ENCODE data around the gene ADAM23.

The ADAM23 gene

DNA sequence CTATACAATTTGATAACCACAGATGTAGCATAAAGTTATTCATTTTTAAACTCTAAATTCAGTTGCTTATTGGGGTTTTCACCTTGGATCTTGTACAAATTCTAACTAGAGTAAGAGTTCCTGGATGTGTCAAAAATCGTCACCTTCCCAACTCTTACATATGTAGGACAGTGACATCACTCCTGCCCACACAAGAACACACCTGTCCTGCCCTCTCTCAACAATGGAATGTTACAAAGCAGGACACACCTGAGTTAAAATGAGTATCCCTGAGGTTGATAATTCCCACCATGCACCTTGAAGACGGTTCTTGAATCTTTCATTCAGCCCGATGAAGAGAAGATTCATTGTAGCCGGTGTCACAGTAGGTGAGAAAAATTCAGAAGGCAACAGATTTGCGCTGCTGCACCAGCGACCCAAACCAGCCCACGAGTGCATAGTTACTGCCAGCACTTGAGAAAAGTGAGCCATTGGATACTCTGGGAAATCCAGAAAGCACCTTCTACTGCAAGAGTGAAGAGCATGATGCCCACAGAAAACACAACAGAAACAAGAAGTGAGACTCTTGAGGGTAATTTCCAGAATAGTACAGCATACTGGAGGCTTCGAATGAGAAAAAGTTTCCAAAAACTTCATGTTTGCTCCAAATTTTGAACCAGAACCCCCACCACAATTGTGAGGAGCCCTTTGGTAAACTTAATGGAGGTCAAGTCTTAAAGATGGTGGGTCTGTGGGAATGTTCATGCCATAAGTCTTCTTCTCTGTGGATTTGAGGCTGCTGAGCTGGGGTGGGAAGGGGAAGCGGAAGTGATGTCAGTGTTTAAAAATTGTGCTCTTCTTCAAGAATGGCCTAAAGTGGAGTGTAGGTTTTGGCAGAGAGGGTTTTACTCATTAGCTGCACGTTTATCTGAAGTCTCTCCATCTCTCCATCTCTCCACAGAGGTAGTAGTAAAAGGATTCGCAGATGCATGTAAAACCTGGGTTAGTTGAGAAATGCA lies 34.7 kb upstream of the ADAM23 start:
- no peak overlapping the region for H2AFZ ChIP-seq (ENCODE audit: low read length)
- no peak overlapping the region for H2AK5ac ChIP-seq (ENCODE audit: low read depth, low read length)
- no peak overlapping the region for H4K8ac ChIP-seq (ENCODE audit: low read depth, low read length)
- H3K18ac ChIP-seq (ENCODE audit: low read length): no peak overlapping the region
- no peak overlapping the region for H3K4me2 ChIP-seq (ENCODE audit: insufficient read depth, low read length, poor library complexity, severe bottlenecking)
- H3K36me3 ChIP-seq (replicated peaks in 1 of 2; ENCODE audit: control insufficient read depth in 2 of 2, insufficient read depth in 2 of 2, low read length in 2 of 2): no peaks in the 10 kb centered on the region
- H4K91ac ChIP-seq (ENCODE audit: low read depth, low read length, poor library complexity): no peak overlapping the region
- H3K79me1 ChIP-seq (ENCODE audit: low read depth, low read length): no peaks in the 10 kb centered on the region
- no peak overlapping the region for H2BK15ac ChIP-seq (ENCODE audit: low read length)
- H3K23ac ChIP-seq (ENCODE audit: low read depth, low read length, poor library complexity): no peak overlapping the region
- no peak overlapping the region for H3K9ac ChIP-seq (ENCODE audit: low read depth, low read length, poor library complexity)
- H3K4me3 ChIP-seq (ENCODE audit: low read length in 2 of 2): no peak overlapping the region
- H3K14ac ChIP-seq (ENCODE audit: low read length): no peak overlapping the region
- no peak overlapping the region for H2BK120ac ChIP-seq (ENCODE audit: low read depth, low read length)
- H3K27ac ChIP-seq (replicated peaks; ENCODE audit: low read length): no peak overlapping the region
- WGBS, 2 donors (ENCODE audit: extremely low coverage in 2 of 2, insufficient read length in 2 of 2, insufficient replicate concordance in 1 of 2): no CpG with 5 or more reads among the region's 11 CpGs
- no peak overlapping the region for H2BK12ac ChIP-seq (ENCODE audit: low read length)
- no peak overlapping the region for H2BK5ac ChIP-seq (ENCODE audit: low read length)
- no peak for DNase-seq (ENCODE audit: low spot score)
- H3K4ac ChIP-seq (ENCODE audit: low read length): no peak overlapping the region
- no peaks in the 10 kb centered on the region for H3K27me3 ChIP-seq (ENCODE audit: control insufficient read depth in 3 of 3, insufficient read depth in 3 of 3, low read depth in 1 of 3, low read length in 3 of 3)
- no peaks in the 10 kb centered on the region for H3K9me3 ChIP-seq (replicated peaks in 1 of 2; ENCODE audit: control insufficient read depth in 2 of 2, insufficient read depth in 1 of 2, low read depth in 1 of 2, low read length in 2 of 2)
- H3K4me1 ChIP-seq (ENCODE audit: control insufficient read depth in 2 of 2, insufficient read depth in 1 of 2, low read depth in 1 of 2, low read length in 2 of 2): no peaks in the 10 kb centered on the region

DNA sequence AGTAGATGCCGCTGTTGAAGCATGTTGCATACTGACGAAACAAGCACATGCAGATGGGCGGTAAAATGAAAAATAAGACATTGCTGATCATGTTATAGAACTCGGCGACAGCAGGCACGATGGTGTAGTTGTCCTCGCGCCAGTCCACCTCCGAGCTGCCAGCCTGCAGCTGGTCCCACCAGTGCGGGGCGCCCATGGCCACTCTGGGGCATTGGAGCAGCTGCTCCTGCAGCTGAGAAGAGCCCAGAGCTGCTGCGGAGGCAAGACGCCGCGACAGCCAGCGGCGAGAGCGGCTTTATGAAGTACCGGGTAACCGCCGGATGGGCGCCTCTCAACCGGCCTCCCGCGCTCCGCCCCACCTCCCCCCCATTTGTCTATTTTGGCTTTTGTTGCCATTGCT lies 32.6 kb upstream of the ADAM23 start:
- no peak overlapping the region for H3K4ac ChIP-seq (ENCODE audit: low read length)
- H2BK15ac ChIP-seq (ENCODE audit: low read length): no peak overlapping the region
- no peak for DNase-seq (ENCODE audit: low spot score)
- H3K4me2 ChIP-seq (ENCODE audit: insufficient read depth, low read length, poor library complexity, severe bottlenecking): no peak overlapping the region
- no peak overlapping the region for H2BK12ac ChIP-seq (ENCODE audit: low read length)
- H3K9me3 ChIP-seq (replicated peaks in 1 of 2; ENCODE audit: control insufficient read depth in 2 of 2, insufficient read depth in 1 of 2, low read depth in 1 of 2, low read length in 2 of 2): no peaks in the 10 kb centered on the region
- no peaks in the 10 kb centered on the region for H3K79me1 ChIP-seq (ENCODE audit: low read depth, low read length)
- H3K27ac ChIP-seq (replicated peaks; ENCODE audit: low read length): no peak overlapping the region
- H3K4me1 ChIP-seq (ENCODE audit: control insufficient read depth in 2 of 2, insufficient read depth in 1 of 2, low read depth in 1 of 2, low read length in 2 of 2): no peaks in the 10 kb centered on the region
- H3K27me3 ChIP-seq (ENCODE audit: control insufficient read depth in 3 of 3, insufficient read depth in 3 of 3, low read depth in 1 of 3, low read length in 3 of 3): no peaks in the 10 kb centered on the region
- H2AK5ac ChIP-seq (ENCODE audit: low read depth, low read length): no peak overlapping the region
- no peak overlapping the region for H2BK5ac ChIP-seq (ENCODE audit: low read length)
- H2BK120ac ChIP-seq (ENCODE audit: low read depth, low read length): no peak overlapping the region
- H3K23ac ChIP-seq (ENCODE audit: low read depth, low read length, poor library complexity): no peak overlapping the region
- H3K9ac ChIP-seq (ENCODE audit: low read depth, low read length, poor library complexity): no peak overlapping the region
- H2AFZ ChIP-seq (ENCODE audit: low read length): no peak overlapping the region
- no peak overlapping the region for H3K14ac ChIP-seq (ENCODE audit: low read length)
- no peak overlapping the region for H3K4me3 ChIP-seq (ENCODE audit: low read length in 2 of 2)
- no peak overlapping the region for H4K91ac ChIP-seq (ENCODE audit: low read depth, low read length, poor library complexity)
- no peak overlapping the region for H3K18ac ChIP-seq (ENCODE audit: low read length)
- WGBS, 2 donors (ENCODE audit: extremely low coverage in 2 of 2, insufficient read length in 2 of 2, insufficient replicate concordance in 1 of 2): no CpG with 5 or more reads among the region's 26 CpGs
- no peaks in the 10 kb centered on the region for H3K36me3 ChIP-seq (replicated peaks in 1 of 2; ENCODE audit: control insufficient read depth in 2 of 2, insufficient read depth in 2 of 2, low read length in 2 of 2)
- no peak overlapping the region for H4K8ac ChIP-seq (ENCODE audit: low read depth, low read length)

DNA sequence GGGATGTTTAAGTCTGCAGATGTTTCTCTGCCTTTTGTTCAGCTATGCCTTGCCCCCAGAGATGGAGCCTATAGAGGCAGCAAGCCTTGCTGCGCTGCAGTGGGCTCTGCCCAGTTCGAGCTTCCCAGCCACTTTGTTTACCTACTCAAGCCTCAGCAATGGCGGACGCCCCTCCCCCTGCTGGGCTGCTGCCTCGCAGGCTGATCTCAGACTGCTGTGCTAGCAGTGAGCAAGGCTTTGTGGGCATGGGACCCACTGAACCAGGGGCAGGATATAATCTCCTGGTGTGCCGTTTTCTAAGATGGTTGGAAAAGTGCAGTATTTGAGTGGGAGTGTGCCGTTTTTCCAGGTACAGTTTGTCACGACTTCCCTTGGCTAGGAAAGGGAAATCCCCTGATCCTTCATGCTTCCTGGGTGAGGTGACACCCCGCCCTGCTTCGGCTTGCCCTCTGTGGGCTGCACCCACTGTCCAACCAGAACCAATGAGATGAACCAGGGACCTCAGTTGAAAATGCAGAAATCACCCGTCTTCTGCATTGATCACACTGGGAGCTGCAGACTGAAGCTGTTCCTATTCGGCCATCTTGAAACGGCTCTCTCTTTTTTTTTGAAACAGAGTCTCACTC lies 27.6 kb upstream of the ADAM23 start:
- Histone ChIP-seq H2BK5ac (ENCODE audit: low read length) (no peak overlapping the region), H3K4me1 (ENCODE audit: control insufficient read depth in 2 of 2, insufficient read depth in 1 of 2, low read depth in 1 of 2, low read length in 2 of 2) (no peaks in the 10 kb centered on the region), H3K27me3 (ENCODE audit: control insufficient read depth in 3 of 3, insufficient read depth in 3 of 3, low read depth in 1 of 3, low read length in 3 of 3) (no peaks in the 10 kb centered on the region), H3K4me3 (ENCODE audit: low read length in 2 of 2) (no peak overlapping the region), H2BK15ac (ENCODE audit: low read length) (no peak overlapping the region), H3K14ac (ENCODE audit: low read length) (no peak overlapping the region), H2BK12ac (ENCODE audit: low read length) (no peak overlapping the region), H3K4me2 (ENCODE audit: insufficient read depth, low read length, poor library complexity, severe bottlenecking) (no peak overlapping the region), H3K23ac (ENCODE audit: low read depth, low read length, poor library complexity) (no peak overlapping the region), H3K79me1 (ENCODE audit: low read depth, low read length) (no peaks in the 10 kb centered on the region), H3K4ac (ENCODE audit: low read length) (no peak overlapping the region), H2AFZ (ENCODE audit: low read length) (peak overlapping the region; percentile 35), H2BK120ac (ENCODE audit: low read depth, low read length) (no peak overlapping the region), H2AK5ac (ENCODE audit: low read depth, low read length) (no peak overlapping the region), H3K36me3 (replicated peaks in 1 of 2; ENCODE audit: control insufficient read depth in 2 of 2, insufficient read depth in 2 of 2, low read length in 2 of 2) (no peaks in the 10 kb centered on the region), H4K91ac (ENCODE audit: low read depth, low read length, poor library complexity) (no peak overlapping the region), H4K8ac (ENCODE audit: low read depth, low read length) (no peak overlapping the region), H3K18ac (ENCODE audit: low read length) (no peak overlapping the region), H3K9me3 (replicated peaks in 1 of 2; ENCODE audit: control insufficient read depth in 2 of 2, insufficient read depth in 1 of 2, low read depth in 1 of 2, low read length in 2 of 2) (peaks cover 0 to 4% of the 10 kb centered on the region in 2 donors), H3K9ac (ENCODE audit: low read depth, low read length, poor library complexity) (no peak overlapping the region), H3K27ac (replicated peaks; ENCODE audit: low read length) (no peak overlapping the region)
- DNase-seq (ENCODE audit: low spot score): no peak
- no CpG with 5 or more reads among the region's 13 CpGs for WGBS, 2 donors (ENCODE audit: extremely low coverage in 2 of 2, insufficient read length in 2 of 2, insufficient replicate concordance in 1 of 2)

DNA sequence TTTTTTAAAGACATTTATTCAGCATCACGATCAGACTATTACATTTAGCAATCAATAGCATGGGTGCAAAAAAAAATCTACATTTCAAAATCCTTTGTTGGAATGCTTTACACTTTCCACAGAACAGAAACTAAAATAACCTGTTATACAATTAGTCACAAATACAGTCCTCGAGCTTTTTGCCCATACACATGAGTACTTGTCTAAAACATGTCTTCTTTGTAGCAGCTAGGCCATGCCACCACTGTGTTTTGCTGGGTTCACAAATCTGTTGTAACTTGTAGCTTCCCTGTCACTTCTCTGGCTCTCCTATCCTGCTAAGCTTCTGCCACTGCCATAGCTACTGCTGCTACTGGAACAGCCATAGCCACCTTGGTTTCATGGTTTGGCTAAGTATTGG lies 24.4 kb upstream of the ADAM23 start:
- H3K27me3 ChIP-seq (ENCODE audit: control insufficient read depth in 3 of 3, insufficient read depth in 3 of 3, low read depth in 1 of 3, low read length in 3 of 3): no peaks in the 10 kb centered on the region
- no peak overlapping the region for H2BK120ac ChIP-seq (ENCODE audit: low read depth, low read length)
- H3K14ac ChIP-seq (ENCODE audit: low read length): no peak overlapping the region
- no peak overlapping the region for H2AFZ ChIP-seq (ENCODE audit: low read length)
- no peak overlapping the region for H3K27ac ChIP-seq (replicated peaks; ENCODE audit: low read length)
- H3K4me3 ChIP-seq (ENCODE audit: low read length in 2 of 2): no peak overlapping the region
- no peak overlapping the region for H4K91ac ChIP-seq (ENCODE audit: low read depth, low read length, poor library complexity)
- no peaks in the 10 kb centered on the region for H3K4me1 ChIP-seq (ENCODE audit: control insufficient read depth in 2 of 2, insufficient read depth in 1 of 2, low read depth in 1 of 2, low read length in 2 of 2)
- H3K18ac ChIP-seq (ENCODE audit: low read length): peak overlapping the region; percentile 21
- H4K8ac ChIP-seq (ENCODE audit: low read depth, low read length): no peak overlapping the region
- no peaks in the 10 kb centered on the region for H3K36me3 ChIP-seq (replicated peaks in 1 of 2; ENCODE audit: control insufficient read depth in 2 of 2, insufficient read depth in 2 of 2, low read length in 2 of 2)
- no peak overlapping the region for H3K9ac ChIP-seq (ENCODE audit: low read depth, low read length, poor library complexity)
- H3K4ac ChIP-seq (ENCODE audit: low read length): no peak overlapping the region
- H3K9me3 ChIP-seq (replicated peaks in 1 of 2; ENCODE audit: control insufficient read depth in 2 of 2, insufficient read depth in 1 of 2, low read depth in 1 of 2, low read length in 2 of 2): peaks cover 0 to 4% of the 10 kb centered on the region in 2 donors
- no peak overlapping the region for H2BK12ac ChIP-seq (ENCODE audit: low read length)
- no peak overlapping the region for H3K4me2 ChIP-seq (ENCODE audit: insufficient read depth, low read length, poor library complexity, severe bottlenecking)
- no peak for DNase-seq (ENCODE audit: low spot score)
- no peak overlapping the region for H2BK5ac ChIP-seq (ENCODE audit: low read length)
- H3K23ac ChIP-seq (ENCODE audit: low read depth, low read length, poor library complexity): no peak overlapping the region
- H2AK5ac ChIP-seq (ENCODE audit: low read depth, low read length): no peak overlapping the region
- no peaks in the 10 kb centered on the region for H3K79me1 ChIP-seq (ENCODE audit: low read depth, low read length)
- H2BK15ac ChIP-seq (ENCODE audit: low read length): no peak overlapping the region
- WGBS, 2 donors (ENCODE audit: extremely low coverage in 2 of 2, insufficient read length in 2 of 2, insufficient replicate concordance in 1 of 2): no CpG with 5 or more reads among the region's 2 CpGs
